AG04449 (cell line): ENCODE data around the gene VAT1L.

Experiments used
- CTCF ChIA-PET: fragments of 350-600 bp; formaldehyde crosslinking; extraction: SDS; loops from one replicate; lab custom pipeline; 2021; ENCODE audit warnings: antibody characterized with exemption; lab: Yijun Ruan, JAX
- POLR2A ChIA-PET: fragments of 400-600, 350-600 bp; formaldehyde crosslinking; extraction: SDS; loops from one replicate; lab custom pipeline; 2020; ENCODE audit warnings: antibody characterized with exemption, inconsistent platforms; lab: Yijun Ruan, JAX
- DNase-seq: peaks from one replicate; pipeline ENCODE4 v3.0.0-alpha.2; 2010; ENCODE audit warnings: low read depth, low spot score
- H3K4me3 ChIP-seq: 2 replicates; pipeline ENCODE4 v1.5.1; 2011; ENCODE audit warnings: low read depth, mild to moderate bottlenecking, control low read depth, low read length
- CTCF ChIP-seq: IDR thresholded peaks from one replicate; pipeline ENCODE4 v1.5.1; 2011; ENCODE audit warnings: mild to moderate bottlenecking, moderate library complexity, low read length, control low read depth, inconsistent platforms; ENCODE audit not compliant: insufficient read depth; ENCODE audit errors: missing control alignments

VAT1L gene

GRCh38 chr16:77844801-77845200 lies 56.4 kb downstream of the VAT1L start:
- no peak overlapping the region for H3K4me3 ChIP-seq
- no peak for DNase-seq
- no peak for TF ChIP-seq CTCF
- CTCF ChIA-PET = no interaction called here
- POLR2A ChIA-PET = no interaction called here

- CTCF ChIA-PET = interaction anchor here (1.2 kb wide), 1 partner anchor 15 kb away, joined by 3 read pairs; no protein-coding TSS in a partner anchor
Measured at GRCh38 chr16:77849646-77850258, 61.4 kb downstream of the VAT1L start.

GRCh38 chr16:77850636-77851333 lies 62.4 kb downstream of the VAT1L start:
- H3K4me3 ChIP-seq = no peak overlapping the region
- no peak for DNase-seq
- CTCF ChIA-PET = interaction anchor here (1.2 to 1.6 kb wide), 2 partner anchors 16 to 68 kb away, joined by 3 to 6 read pairs; no protein-coding TSS in a partner anchor
- TF ChIP-seq CTCF = no peak
- POLR2A ChIA-PET = no interaction called here

More at GRCh38 chr16:77849646-77850258, 61.4 kb downstream of the VAT1L start:
- TF ChIP-seq CTCF = no peak
- POLR2A ChIA-PET = no interaction called here
- no peak for DNase-seq
- no peak overlapping the region for H3K4me3 ChIP-seq

DNA sequence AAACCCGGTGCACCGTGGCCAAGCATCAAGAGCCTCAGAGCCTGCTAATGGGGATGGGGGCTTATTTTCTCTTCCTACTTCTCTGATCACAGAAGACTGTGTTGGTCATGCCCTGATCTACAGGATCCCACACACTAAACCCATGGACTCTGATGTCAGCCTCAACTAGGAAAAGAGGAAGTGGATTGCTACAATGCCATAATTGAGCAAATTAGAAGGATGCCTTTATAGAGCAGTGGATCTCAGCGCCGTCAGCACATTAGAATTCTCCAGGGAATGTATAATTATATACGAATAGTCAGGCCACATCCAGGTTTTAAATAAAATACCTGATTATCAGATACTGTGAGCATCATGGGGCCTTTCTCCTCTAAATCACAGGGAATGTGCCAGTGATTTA lies 64.8 kb downstream of the VAT1L start:
- H3K4me3 ChIP-seq = no peak overlapping the region
- ChIA-PET CTCF (no interaction called here), POLR2A (no interaction called here)
- no peak for TF ChIP-seq CTCF
- no peak for DNase-seq

GRCh38 chr16:77856438-77857160 lies 68.2 kb downstream of the VAT1L start:
- no peak overlapping the region for H3K4me3 ChIP-seq
- no peak for DNase-seq
- TF ChIP-seq CTCF = no peak
- ChIA-PET POLR2A (no interaction called here), CTCF (interaction anchor here (2.6 kb wide), 1 partner anchor 180 kb away, joined by 8 read pairs; no protein-coding TSS in a partner anchor)

DNA sequence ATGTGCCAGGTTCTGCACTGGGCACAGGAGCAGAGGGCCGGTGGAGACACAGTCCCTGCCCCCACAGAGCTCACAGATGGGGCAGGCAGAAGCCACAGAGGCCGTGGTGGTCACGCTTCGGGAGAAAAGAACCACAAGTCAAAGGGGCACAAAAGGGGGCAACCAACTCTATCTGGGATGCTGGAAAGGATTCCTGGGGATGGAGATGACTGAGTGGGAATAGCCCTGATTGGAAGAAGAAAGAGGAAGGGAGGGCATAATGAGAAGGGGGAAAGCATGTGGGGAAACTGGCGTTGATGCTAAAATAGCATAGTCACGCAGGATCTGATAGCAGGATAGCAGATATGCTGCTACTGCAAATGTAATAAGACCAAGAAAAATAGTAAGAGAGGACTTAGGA lies 69.7 kb downstream of the VAT1L start:
- no peak overlapping the region for H3K4me3 ChIP-seq
- POLR2A ChIA-PET = no interaction called here
- CTCF ChIA-PET = no interaction called here
- TF ChIP-seq CTCF = no peak
- no peak for DNase-seq
